Prostate gland (tissue), 2 donors: ENCODE results near the gene PAOX.

ENCODE experiments used
- CTCF ChIP-seq, 4 experiments: fragments of 200-600 bp in 2 of 4; fragments of 450-650 bp in 2 of 4; sonication (generic) in 2 of 4; IDR thresholded peaks; 1 replicate in 3 of 4; 2 replicates in 1 of 4; pipeline ENCODE4 v1.5.1; 2016 to 2019; ENCODE audit warnings: antibody characterized with exemption in 4 of 4, mild to moderate bottlenecking in 2 of 4, moderate library complexity in 2 of 4
- POLR2A ChIP-seq: fragments of 450-650 bp; IDR thresholded peaks from one replicate; pipeline ENCODE4 v1.6.1; 2016; ENCODE audit warnings: antibody characterized with exemption, mild to moderate bottlenecking

GRCh38 chr10:133388236-133388972 is 9.3 kb downstream of the PAOX start:
- TF ChIP-seq POLR2A (no peak), CTCF (IDR thresholded peaks at IDR 0.05) (no peak)
